ENCODE results near the gene SRGAP2B. TPM values are rescaled to one million over a fixed set of nuclear protein-coding genes. Genes with fewer than 3 reads are reported as not detected.
"Not testable (repeated sequence)": the region's sequence is repeated elsewhere in the genome, so short reads cannot be mapped to it uniquely, and the experiment has no call there.

The SRGAP2B gene
- polyA plus RNA-seq, 3 donors: 19.2 to 43.9 (median 28.3) TPM

- not testable (repeated sequence) for DNase-seq (ENCODE audit: low read depth in 3 of 3, low spot score in 2 of 3)
Observed at GRCh38 chr1:144917154-144918026, 177.7 kb downstream of the SRGAP2B start.

GRCh38 chr1:144913977-144914734, 181.0 kb downstream of the SRGAP2B start:
- not testable (repeated sequence) for DNase-seq (ENCODE audit: low read depth in 3 of 3, low spot score in 2 of 3)

GRCh38 chr1:144913458-144913857, 181.7 kb downstream of the SRGAP2B start:
- DNase-seq (ENCODE audit: low read depth in 3 of 3, low spot score in 2 of 3): not testable (repeated sequence)

GRCh38 chr1:144910729-144911128, 184.4 kb downstream of the SRGAP2B start:
- DNase-seq (ENCODE audit: low read depth in 3 of 3, low spot score in 2 of 3): not testable (repeated sequence)

- not testable (repeated sequence) for DNase-seq (ENCODE audit: low read depth in 3 of 3, low spot score in 2 of 3)
Observed at GRCh38 chr1:144900841-144901240, 194.3 kb downstream of the SRGAP2B start.

- DNase-seq (ENCODE audit: low read depth in 3 of 3, low spot score in 2 of 3): not testable (repeated sequence)
Observed at GRCh38 chr1:144894454-144895201, 200.5 kb downstream of the SRGAP2B start.

- not testable (repeated sequence) for DNase-seq (ENCODE audit: low read depth in 3 of 3, low spot score in 2 of 3)
Observed at GRCh38 chr1:144893710-144894438, 201.3 kb downstream of the SRGAP2B start.

- not testable (repeated sequence) for DNase-seq (ENCODE audit: low read depth in 3 of 3, low spot score in 2 of 3)
Observed at GRCh38 chr1:144893062-144893461, 202.1 kb downstream of the SRGAP2B start.

GRCh38 chr1:144889450-144890115, 205.5 kb downstream of the SRGAP2B start:
- DNase-seq (ENCODE audit: low read depth in 3 of 3, low spot score in 2 of 3): not testable (repeated sequence)

- not testable (repeated sequence) for DNase-seq (ENCODE audit: low read depth in 3 of 3, low spot score in 2 of 3)
Observed at GRCh38 chr1:144883022-144883421, 212.1 kb downstream of the SRGAP2B start.

- not testable (repeated sequence) for DNase-seq (ENCODE audit: low read depth in 3 of 3, low spot score in 2 of 3)
Observed at GRCh38 chr1:144882343-144882742, 212.8 kb downstream of the SRGAP2B start.

- not testable (repeated sequence) for DNase-seq (ENCODE audit: low read depth in 3 of 3, low spot score in 2 of 3)
Observed at GRCh38 chr1:144858607-144859006, 236.5 kb downstream of the SRGAP2B start.

Other genes starting within 250 kb of the SRGAP2B start
- gene FAM72D, start 646 bp upstream of the SRGAP2B start, polyA plus RNA-seq (ENCODE audit: insufficient read length in 3 of 3): 1 to 10 TPM; 2.6 to 3.6 (median 3.2) TPM
- under 1 TPM in 1 of 3 donors, not detected in 2; 0.71 TPM for gene PPIAL4D, start 146.8 kb upstream of the SRGAP2B start, polyA plus RNA-seq (ENCODE audit: insufficient read length in 3 of 3)

All from right renal cortex interstitium (tissue), 3 donors.